Measurements from ENCODE around the gene CDK17.
"Not testable (repeated sequence)": the region's sequence is repeated elsewhere in the genome, so short reads cannot be mapped to it uniquely, and the experiment has no call there.

CDK17 gene

GRCh38 chr12:96416033-96416799 is 16.0 kb upstream of the CDK17 start:
- DNase-seq = no peak

GRCh38 chr12:96414637-96415036 is 14.4 kb upstream of the CDK17 start:
- no peak for DNase-seq

- no peak for DNase-seq
These were observed 12.2 kb upstream of the CDK17 start for GRCh38 chr12:96412431-96412830.

- DNase-seq = no peak
These were observed 9.5 kb upstream of the CDK17 start for GRCh38 chr12:96409731-96410130.

- no peak for DNase-seq
These were observed 8.8 kb upstream of the CDK17 start for GRCh38 chr12:96408993-96409392.

GRCh38 chr12:96407429-96408097 is 7.3 kb upstream of the CDK17 start:
- DNase-seq = not testable (repeated sequence)

GRCh38 chr12:96404696-96405095 is 4.5 kb upstream of the CDK17 start:
- no peak for DNase-seq

- no peak for DNase-seq
These were observed 3.6 kb upstream of the CDK17 start for GRCh38 chr12:96403870-96404269.

GRCh38 chr12:96402522-96402921 is 2.3 kb upstream of the CDK17 start:
- not testable (repeated sequence) for DNase-seq

GRCh38 chr12:96402061-96402460 is 1.8 kb upstream of the CDK17 start:
- DNase-seq = no peak

GRCh38 chr12:96401076-96401871 is 1.0 kb upstream of the CDK17 start:
- peak; percentile 77 for DNase-seq

- peak; percentile 78 for DNase-seq
These were observed 414 bp upstream of the CDK17 start for GRCh38 chr12:96400631-96401075.

GRCh38 chr12:96399120-96399918 is 920 bp downstream of the CDK17 start:
- peak; percentile 83 for DNase-seq

GRCh38 chr12:96398424-96399119 is 1.7 kb downstream of the CDK17 start:
- DNase-seq = peak; percentile 83

- DNase-seq = peak; percentile 29
These were observed 2.3 kb downstream of the CDK17 start for GRCh38 chr12:96397756-96398423.

- peak; percentile 49 for DNase-seq
These were observed 3.3 kb downstream of the CDK17 start for GRCh38 chr12:96396914-96397313.

GRCh38 chr12:96396209-96396608 is 4.0 kb downstream of the CDK17 start:
- no peak for DNase-seq

GRCh38 chr12:96395236-96395635 is 5.0 kb downstream of the CDK17 start:
- no peak for DNase-seq

GRCh38 chr12:96393229-96393628 is 7.0 kb downstream of the CDK17 start:
- DNase-seq = not testable (repeated sequence)

GRCh38 chr12:96392397-96392796 is 7.8 kb downstream of the CDK17 start:
- no peak for DNase-seq

GRCh38 chr12:96387981-96388380 is 12.3 kb downstream of the CDK17 start:
- no peak for DNase-seq
